Mucosa of rectum (tissue), 2 donors: ENCODE measurements around the gene NSG2.
"Not testable (repeated sequence)": the region's sequence is repeated elsewhere in the genome, so short reads cannot be mapped to it uniquely, and the experiment has no call there.

Experiments
- H3K27ac ChIP-seq, 2 donors: one replicate each; pipeline ENCODE4 v1.7.0; 2013; ENCODE audit warnings: inconsistent platforms in 2 of 2, low read depth in 2 of 2, low read length in 2 of 2
- H3K27me3 ChIP-seq, 2 donors: one replicate each; pipeline ENCODE4 v1.7.0; 2013; ENCODE audit warnings: low read length in 2 of 2; ENCODE audit not compliant: control insufficient read depth in 2 of 2, insufficient read depth in 2 of 2
- H3K36me3 ChIP-seq, 2 donors: one replicate each; pipeline ENCODE4 v1.7.0; 2013; ENCODE audit warnings: low read length in 2 of 2; ENCODE audit not compliant: control insufficient read depth in 2 of 2, insufficient read depth in 2 of 2
- H3K4me1 ChIP-seq, 2 donors: one replicate each; pipeline ENCODE4 v1.7.0; 2013; ENCODE audit warnings: low read length in 2 of 2, mild to moderate bottlenecking in 1 of 2; ENCODE audit not compliant: control insufficient read depth in 2 of 2, insufficient read depth in 2 of 2
- H3K4me3 ChIP-seq, 2 donors: one replicate each; pipeline ENCODE4 v1.7.0; 2013; ENCODE audit warnings: low read length in 2 of 2
- H3K9ac ChIP-seq, 2 donors: one replicate each; pipeline ENCODE4 v1.7.0; 2013; ENCODE audit warnings: low read length in 2 of 2, low read depth in 1 of 2, mild to moderate bottlenecking in 1 of 2
- H3K9me3 ChIP-seq, 2 donors: one replicate each; pipeline ENCODE4 v1.7.0; 2013; ENCODE audit warnings: low read length in 2 of 2; ENCODE audit not compliant: control insufficient read depth in 2 of 2
- donor health status: healthy.
- donor health status: Normal muscosa, but diverticular disease.

Gene NSG2

GRCh38 chr5:174045470-174046025 is at the start of gene NSG2:
TSS of gene NSG2 (plus strand) at chr5:174045706. CDS start at chr5:174046756, 1,050 bp downstream.
- Histone ChIP-seq H3K9ac (no peak within 1 kb of the TSS), H3K27me3 (no peaks in the 10 kb centered on the region), H3K9me3 (no peaks in the 10 kb centered on the region), H3K27ac (no peak within 1 kb of the TSS), H3K4me1 (no peaks in the 10 kb centered on the region), H3K4me3 (no peak within 1 kb of the TSS), H3K36me3 (no peaks in the 10 kb centered on the region)

GRCh38 chr5:173997331-173997730 is 48.2 kb upstream of the NSG2 start:
- Histone ChIP-seq H3K9me3 (no peaks in the 10 kb centered on the region), H3K4me3 (no peak overlapping the region), H3K27ac (no peak overlapping the region), H3K4me1 (no peaks in the 10 kb centered on the region), H3K9ac (no peak overlapping the region), H3K27me3 (peaks cover 2 to 8% of the 10 kb centered on the region in 2 donors), H3K36me3 (no peaks in the 10 kb centered on the region)

- H3K27me3 ChIP-seq = peaks cover 2 to 8% of the 10 kb centered on the region in 2 donors
- no peak overlapping the region for H3K9ac ChIP-seq
- no peak overlapping the region for H3K4me3 ChIP-seq
- H3K36me3 ChIP-seq = no peaks in the 10 kb centered on the region
- no peaks in the 10 kb centered on the region for H3K9me3 ChIP-seq
- no peaks in the 10 kb centered on the region for H3K4me1 ChIP-seq
- H3K27ac ChIP-seq = no peak overlapping the region
These were observed 47.0 kb upstream of the NSG2 start for GRCh38 chr5:173998531-173998930.

- H3K27ac ChIP-seq = no peak overlapping the region
- H3K9me3 ChIP-seq = no peaks in the 10 kb centered on the region
- H3K4me1 ChIP-seq = no peaks in the 10 kb centered on the region
- H3K9ac ChIP-seq = no peak overlapping the region
- peaks cover 2 to 8% of the 10 kb centered on the region in 2 donors for H3K27me3 ChIP-seq
- H3K4me3 ChIP-seq = no peak overlapping the region
- no peaks in the 10 kb centered on the region for H3K36me3 ChIP-seq
These were observed 45.4 kb upstream of the NSG2 start for GRCh38 chr5:174000076-174000475.

GRCh38 chr5:174003795-174004194 is 41.7 kb upstream of the NSG2 start:
- Histone ChIP-seq H3K4me1 (no peaks in the 10 kb centered on the region), H3K9me3 (no peaks in the 10 kb centered on the region), H3K4me3 (no peak overlapping the region), H3K36me3 (no peaks in the 10 kb centered on the region), H3K9ac (no peak overlapping the region), H3K27me3 (peaks cover 2 to 4% of the 10 kb centered on the region in 2 donors), H3K27ac (no peak overlapping the region)

- Histone ChIP-seq H3K27me3 (peaks cover 0 to 2% of the 10 kb centered on the region in 2 donors), H3K4me3 (no peak overlapping the region), H3K4me1 (no peaks in the 10 kb centered on the region), H3K36me3 (no peaks in the 10 kb centered on the region), H3K9me3 (no peaks in the 10 kb centered on the region), H3K9ac (no peak overlapping the region), H3K27ac (no peak overlapping the region)
These were observed 36.6 kb upstream of the NSG2 start for GRCh38 chr5:174008922-174009321.

GRCh38 chr5:174010365-174010764 is 35.1 kb upstream of the NSG2 start:
- Histone ChIP-seq H3K4me3 (no peak overlapping the region), H3K36me3 (no peaks in the 10 kb centered on the region), H3K4me1 (no peaks in the 10 kb centered on the region), H3K9me3 (no peaks in the 10 kb centered on the region), H3K27ac (no peak overlapping the region), H3K9ac (no peak overlapping the region), H3K27me3 (peaks cover 0 to 2% of the 10 kb centered on the region in 2 donors)

- peaks cover 0 to 2% of the 10 kb centered on the region in 2 donors for H3K27me3 ChIP-seq
- no peaks in the 10 kb centered on the region for H3K9me3 ChIP-seq
- H3K27ac ChIP-seq = no peak overlapping the region
- H3K36me3 ChIP-seq = no peaks in the 10 kb centered on the region
- no peak overlapping the region for H3K9ac ChIP-seq
- H3K4me3 ChIP-seq = no peak overlapping the region
- H3K4me1 ChIP-seq = no peaks in the 10 kb centered on the region
These were observed 34.1 kb upstream of the NSG2 start for GRCh38 chr5:174011441-174011840.

- H3K9me3 ChIP-seq, H3K9ac ChIP-seq, H3K4me1 ChIP-seq, H3K27me3 ChIP-seq, H3K27ac ChIP-seq, H3K36me3 ChIP-seq, H3K4me3 ChIP-seq: not testable (repeated sequence)
These were observed 25.2 kb upstream of the NSG2 start for GRCh38 chr5:174020069-174020927.

- H3K27ac ChIP-seq = no peak overlapping the region
- H3K4me1 ChIP-seq = no peaks in the 10 kb centered on the region
- H3K9ac ChIP-seq = no peak overlapping the region
- no peak overlapping the region for H3K4me3 ChIP-seq
- no peaks in the 10 kb centered on the region for H3K9me3 ChIP-seq
- H3K27me3 ChIP-seq = peaks cover 0 to 3% of the 10 kb centered on the region in 2 donors
- no peaks in the 10 kb centered on the region for H3K36me3 ChIP-seq
These were observed 24.6 kb upstream of the NSG2 start for GRCh38 chr5:174020928-174021304.
